Brain microvascular endothelial cell (primary cell): Measurements from ENCODE around the gene OPRD1.

Experiments
- DNase-seq: peaks from one replicate; pipeline ENCODE4 v3.0.0-alpha.2; 2020
- H3K27ac ChIP-seq: fragments of 250-450 bp; sonication (Bioruptor Pico); 2 replicates; pipeline ENCODE4 v1.5.1; 2020; ENCODE audit warnings: mild to moderate bottlenecking, moderate library complexity
- H3K27me3 ChIP-seq: fragments of 250-450 bp; sonication (Bioruptor Pico); replicated peaks from 2 replicates; pipeline ENCODE4 v1.5.1; 2020; ENCODE audit warnings: mild to moderate bottlenecking
- H3K36me3 ChIP-seq: fragments of 250-450 bp; sonication (Bioruptor Pico); replicated peaks from 2 replicates; pipeline ENCODE4 v1.5.1; 2020; ENCODE audit warnings: mild to moderate bottlenecking
- H3K4me3 ChIP-seq: 2 replicates; pipeline ENCODE4 v1.5.1; 2011; ENCODE audit warnings: low read depth, mild to moderate bottlenecking, control low read depth, low read length, moderate library complexity
- CTCF ChIP-seq: IDR thresholded peaks from 2 replicates; pipeline ENCODE4 v1.5.1; 2011; ENCODE audit warnings: low read depth, mild to moderate bottlenecking, moderate library complexity, low read length, control low read depth, inconsistent platforms; ENCODE audit errors: missing control alignments
- in situ Hi-C: cut with HindIII; loops from 2 replicates; pipeline ENCODE4 v1.10.0; 2017; ENCODE audit warnings: low sequenced_read_pairs, low pct_ligation_motif_present

Gene OPRD1

GRCh38 chr1:28902738-28903137, 90.8 kb downstream of the OPRD1 start:
- no peaks in the 10 kb centered on the region for H3K27me3 ChIP-seq
- no peak overlapping the region for H3K27ac ChIP-seq
- H3K36me3 ChIP-seq, result no peaks in the 10 kb centered on the region
- no peak for DNase-seq
- no peak for TF ChIP-seq CTCF
- in situ Hi-C loops, result no loop called here
- no peak overlapping the region for H3K4me3 ChIP-seq

- in situ Hi-C loops, result no loop called here
- H3K27ac ChIP-seq, result no peak overlapping the region
- no peak for DNase-seq
- no peaks in the 10 kb centered on the region for H3K36me3 ChIP-seq
- no peak overlapping the region for H3K4me3 ChIP-seq
- no peak for TF ChIP-seq CTCF
- H3K27me3 ChIP-seq, result no peaks in the 10 kb centered on the region
Observed at GRCh38 chr1:28905921-28906666, 94.1 kb downstream of the OPRD1 start.

- Histone ChIP-seq H3K4me3 (no peak overlapping the region), H3K27ac (no peak overlapping the region), H3K27me3 (no peaks in the 10 kb centered on the region), H3K36me3 (no peaks in the 10 kb centered on the region)
- in situ Hi-C loops, result no loop called here
- no peak for TF ChIP-seq CTCF
- DNase-seq, result no peak
Observed at GRCh38 chr1:28909198-28909597, 97.2 kb downstream of the OPRD1 start.

GRCh38 chr1:28910379-28911115, 98.6 kb downstream of the OPRD1 start:
- no peak for TF ChIP-seq CTCF
- Histone ChIP-seq H3K36me3 (no peaks in the 10 kb centered on the region), H3K27me3 (no peaks in the 10 kb centered on the region), H3K27ac (no peak overlapping the region), H3K4me3 (no peak overlapping the region)
- in situ Hi-C loops, result no loop called here
- DNase-seq, result no peak

GRCh38 chr1:28913786-28914227, 101.8 kb downstream of the OPRD1 start:
- Histone ChIP-seq H3K27me3 (no peaks in the 10 kb centered on the region), H3K36me3 (no peaks in the 10 kb centered on the region), H3K27ac (no peak overlapping the region), H3K4me3 (peak overlapping the region; percentile 60)
- DNase-seq, result no peak
- in situ Hi-C loops, result no loop called here
- no peak for TF ChIP-seq CTCF
